K562 (cell line): ENCODE measurements around the gene TANC1. TPM values are rescaled to one million over a fixed set of nuclear protein-coding genes. Genes with fewer than 3 reads are reported as not detected.
A peak's percentile ranks its signal among the peaks of the same experiment; 100 is the strongest.

Source experiments
- ATAC-seq: fragments of 200-7000 bp; cut with Tn5 transposase; 3 replicates; pipeline ENCODE4 v1.9.1; 2020; ENCODE audit warnings: moderate library complexity
- BruUV-seq: library from RNA; stranded (reverse); fragments of 400-500 nt; replicated peaks from 2 replicates; lab custom pipeline; 2021; lab: Mats Ljungman, UMichigan
- CTCF ChIA-PET: fragments of 300-600 bp; formaldehyde crosslinking; extraction: SDS; loops from one replicate; lab custom pipeline; 2021; ENCODE audit warnings: low intra/inter-chr PET ratio; lab: Yijun Ruan, JAX
- POLR2A ChIA-PET: fragments of 300-600, 350-650 bp; sonication (Branson Sonifier 250); formaldehyde crosslinking; extraction: SDS; loops from one replicate; lab custom pipeline; 2021; ENCODE audit warnings: antibody characterized with exemption, inconsistent platforms; lab: Yijun Ruan, JAX
- DNase-seq, 4 experiments: peaks; one replicate each; pipeline versions ENCODE4 v3.0.0 to v3.0.0-alpha.2; 2011 to 2018; ENCODE audit warnings: low spot score in 3 of 4, mixed read lengths in 3 of 4; ENCODE audit errors: extremely low read depth in 1 of 4
- FAIRE-seq: peaks from 2 replicates; lab custom pipeline; 2011; peaks lifted over from hg19 to GRCh38; lab: Jason Lieb, UNC
- H2AFZ ChIP-seq: 2 replicates; pipeline ENCODE4 v1.6.0; 2011; ENCODE audit warnings: low read depth, low read length, control low read depth, inconsistent platforms
- H3K27ac ChIP-seq: fragments of 200-600 bp; 3 replicates; pipeline ENCODE4 v1.8.0; 2011; ENCODE audit warnings: low read depth, mild to moderate bottlenecking, control low read depth, inconsistent platforms, low read length, moderate library complexity, mixed read lengths; ENCODE audit errors: extremely low read depth
- H3K27me3 ChIP-seq, 2 experiments: fragments of 300-600 bp in 1 of 2; 2 replicates in 1 of 2; 3 replicates in 1 of 2; pipeline versions ENCODE4 v1.6.0 to v1.8.0; 2011; ENCODE audit warnings: inconsistent platforms in 2 of 2, low read length in 2 of 2, mild to moderate bottlenecking in 1 of 2, mixed read lengths in 1 of 2, moderate library complexity in 1 of 2; ENCODE audit not compliant: control insufficient read depth in 2 of 2, insufficient read depth in 2 of 2
- H3K36me3 ChIP-seq: fragments of 300-600 bp; 3 replicates; pipeline ENCODE4 v1.8.0; 2011; ENCODE audit warnings: mild to moderate bottlenecking, low read length, inconsistent platforms; ENCODE audit not compliant: control insufficient read depth, insufficient read depth
- H3K4me1 ChIP-seq, 2 experiments: fragments of 200-600 bp in 1 of 2; replicated peaks in 1 of 2; 2 replicates in 1 of 2; 3 replicates in 1 of 2; pipeline versions ENCODE4 v1.5.1 to v1.8.0; 2011; ENCODE audit warnings: inconsistent platforms in 2 of 2, low read length in 2 of 2, mild to moderate bottlenecking in 1 of 2, mixed read lengths in 1 of 2, moderate library complexity in 1 of 2; ENCODE audit not compliant: control insufficient read depth in 2 of 2, insufficient read depth in 2 of 2
- H3K4me2 ChIP-seq: 2 replicates; pipeline ENCODE4 v1.6.1; 2011; ENCODE audit warnings: low read length, control low read depth, inconsistent platforms, mixed read lengths; ENCODE audit not compliant: insufficient read depth
- H3K4me3 ChIP-seq: fragments of 200-600 bp; sonication (generic), shearing (Covaris generic); 2 replicates; pipeline ENCODE4 v1.5.1; 2016; ENCODE audit warnings: control low read depth, inconsistent platforms
- H3K79me2 ChIP-seq: fragments of 200-600 bp; 3 replicates; pipeline ENCODE4 v1.8.0; 2011; ENCODE audit warnings: low read length, inconsistent platforms; ENCODE audit not compliant: control insufficient read depth, insufficient read depth
- H3K9ac ChIP-seq, 2 experiments: 2 replicates each; pipeline versions ENCODE4 v1.6.0 to v1.6.1; 2011; ENCODE audit warnings: low read depth in 2 of 2, low read length in 2 of 2, control low read depth in 1 of 2, inconsistent platforms in 1 of 2, mild to moderate bottlenecking in 1 of 2, mixed read lengths in 1 of 2; ENCODE audit not compliant: insufficient read depth in 1 of 2
- H3K9me1 ChIP-seq: one replicate; pipeline ENCODE4 v1.6.0; 2011; ENCODE audit warnings: inconsistent platforms, mild to moderate bottlenecking, low read length, moderate library complexity; ENCODE audit not compliant: control insufficient read depth, insufficient read depth
- H3K9me3 ChIP-seq: replicated peaks from 2 replicates; pipeline ENCODE4 v1.5.1; 2011; ENCODE audit warnings: low read depth, low read length, inconsistent platforms; ENCODE audit not compliant: control insufficient read depth, insufficient read depth
- H4K20me1 ChIP-seq: replicated peaks from 2 replicates; pipeline ENCODE4 v1.6.1; 2011; ENCODE audit warnings: low read length, inconsistent platforms, mixed read lengths; ENCODE audit not compliant: control insufficient read depth, insufficient read depth
- BACH1 ChIP-seq: fragments of 200-800 bp; sonication (Bioruptor generic); IDR thresholded peaks from 2 replicates; pipeline ENCODE4 v1.6.1; 2016; ENCODE audit warnings: missing genetic modification characterization, missing compliant biosample characterization
- CBFB ChIP-seq: sonication (generic); formaldehyde crosslinking; IDR thresholded peaks from 2 replicates; pipeline ENCODE4 v1.4.0; 2020; ENCODE audit warnings: mild to moderate bottlenecking, missing genetic modification reagents
- CEBPB ChIP-seq: fragments of 450-650 bp; IDR thresholded peaks from 2 replicates; pipeline ENCODE4 v1.6.1; 2016; ENCODE audit warnings: missing genetic modification characterization, missing compliant biosample characterization
- CEBPG ChIP-seq, 3 experiments: fragments of 200-800 bp in 1 of 3; sonication (Bioruptor generic) in 1 of 3; sonication (generic) in 1 of 3; formaldehyde crosslinking in 1 of 3; IDR thresholded peaks in 2 of 3; conservative IDR thresholded peaks in 1 of 3; 2 replicates each; pipeline versions ENCODE4 v1.6.1 to v1.8.0; 2016 to 2022; ENCODE audit warnings: missing compliant biosample characterization in 2 of 3, missing genetic modification characterization in 2 of 3, mild to moderate bottlenecking in 1 of 3, missing genetic modification reagents in 1 of 3
- FOXM1 ChIP-seq, 2 experiments: fragments of 450-650 bp in 1 of 2; sonication (generic) in 1 of 2; formaldehyde crosslinking in 1 of 2; IDR thresholded peaks; 2 replicates each; pipeline versions ENCODE4 v1.6.1 to v1.9.0; 2017 to 2022; ENCODE audit warnings: low read depth in 2 of 2, mild to moderate bottlenecking in 2 of 2, missing genetic modification reagents in 1 of 2, moderate library complexity in 1 of 2
- KLF13 ChIP-seq: fragments of 450-650 bp; IDR thresholded peaks from 2 replicates; pipeline ENCODE4 v1.6.1; 2016; ENCODE audit warnings: missing genetic modification characterization, low read depth, mild to moderate bottlenecking, missing compliant biosample characterization, moderate library complexity, borderline replicate concordance
- REST ChIP-seq, 2 experiments: fragments of 450-650 bp; formaldehyde crosslinking in 1 of 2; IDR thresholded peaks; 2 replicates each; pipeline versions ENCODE4 v1.4.0 to v1.6.1; 2014 to 2020; ENCODE audit warnings: mild to moderate bottlenecking in 2 of 2, borderline replicate concordance in 1 of 2, low read depth in 1 of 2
- SAFB2 ChIP-seq: fragments of 200-400 bp; formaldehyde crosslinking; IDR thresholded peaks from 2 replicates; pipeline ENCODE4 v1.6.1; 2018; ENCODE audit warnings: borderline replicate concordance, low read length, low read depth, moderate library complexity; ENCODE audit not compliant: severe bottlenecking
- SRSF7 ChIP-seq: fragments of 200-400 bp; formaldehyde crosslinking; optimal IDR thresholded peaks from 2 replicates; pipeline ENCODE3; 2017; ENCODE audit warnings: mild to moderate bottlenecking, low read depth, low read length
- WGBS: fragments of 100-300 bp; shearing (Covaris generic); methylation state at CpG from one replicate; pipeline ENCODE4 v1.1.6; 2016; ENCODE audit warnings: low coverage, mixed read lengths; ENCODE audit not compliant: insufficient coverage; ENCODE audit errors: missing lambda C conversion rate; 5-methylcytosine and 5-hydroxymethylcytosine counted together
- in situ Hi-C: fragments of 300-500 bp; cut with MboI; formaldehyde crosslinking; loops from 4 replicates; pipeline ENCODE4 v1.15.0; 2018; ENCODE audit warnings: inconsistent platforms, mixed read lengths
- intact Hi-C: fragments of 100-400 bp; cut with micrococcal nuclease; formaldehyde crosslinking; loops from 2 replicates; pipeline ENCODE4 v1.14.2; 2022
- polyA plus RNA-seq, 8 experiments: library from polyadenylated mRNA; depleted of rRNA in 4 of 8; stranded (reverse) in 5 of 8; unstranded in 3 of 8; fragments of >200 nt; fragmentation: Nextera tagmentation in 2 of 8; fragmentation: Illumina TruSeq in 1 of 8; extraction: Ambion mirVana in 2 of 8; extraction: Trizol in 1 of 8; gene quantifications; 2 replicates each; pipeline versions ENCODE4 v1.2.1 to v1.2.3, GENCODE V29; 2011 to 2014; ENCODE audit warnings: inconsistent platforms in 1 of 8, missing spikeins in 1 of 8
- total RNA-seq, 7 experiments: library from RNA; depleted of rRNA in 6 of 7; stranded (reverse); fragments of >200 nt in 6 of 7; fragmentation: Illumina TruSeq in 2 of 7; extraction: Trizol in 2 of 7; gene quantifications; 2 replicates each; pipeline versions ENCODE4 v1.2.1 to v1.2.3, GENCODE V29; 2011 to 2021; ENCODE audit warnings: low replicate concordance in 1 of 7

TANC1 gene
- total and polyA plus RNA-seq, 9 of the 15 experiments (the other 6 are each of a cell fraction or from before 2014, with no cell fraction given), result under 0.01 to 0.20 (median 0.07) TPM; not detected in 1

GRCh38 chr2:159151198-159152127 is 183.0 kb downstream of the TANC1 start:
- no peak overlapping the region for H3K9ac ChIP-seq
- H3K4me1 ChIP-seq, result peaks cover 8 to 12% of the 10 kb centered on the region in 2 experiments; a peak in 4 of 5 replicates
- H3K36me3 ChIP-seq, result no peaks in the 10 kb centered on the region
- no peak overlapping the region for H3K4me2 ChIP-seq
- in situ Hi-C loops (no loop called here), intact Hi-C loops (no loop called here)
- no TSS peak for BruUV-seq
- 19% methylated on average over 5 of the region's 5 CpGs for WGBS
- H3K9me1 ChIP-seq, result no peaks in the 10 kb centered on the region
- no peak overlapping the region for H3K4me3 ChIP-seq
- POLR2A ChIA-PET, result interaction anchor here (0.6 to 7.5 kb wide), 11 partner anchors 11 to 305 kb away, joined by 3 to 48 read pairs (median 4); no protein-coding TSS in a partner anchor
- no peak for ATAC-seq
- H2AFZ ChIP-seq, result no peak overlapping the region
- no peaks in the 10 kb centered on the region for H3K79me2 ChIP-seq
- H3K27me3 ChIP-seq, result peaks cover 25 to 49% of the 10 kb centered on the region in 2 experiments; a peak in 4 of 5 replicates
- CTCF ChIA-PET, result interaction anchor here (0.6 to 0.7 kb wide), 2 partner anchors 25 to 203 kb away, joined by 6 to 7 read pairs; no protein-coding TSS in a partner anchor
- no peaks in the 10 kb centered on the region for H4K20me1 ChIP-seq
- DNase-seq, result no peak
- no peak for FAIRE-seq
- no peaks in the 10 kb centered on the region for H3K9me3 ChIP-seq
- no peak overlapping the region for H3K27ac ChIP-seq
- 0 out of 2 replicates have a peak, but pooled peaks have one; percentile 26 for TF ChIP-seq BACH1 (tag)
- TF ChIP-seq SRSF7, result no peak
- no peak for TF ChIP-seq CEBPG (CRISPR knock-in tag; IDR thresholded peaks at IDR 0.05)
- peak; percentile 49 to 80; a peak in 3 of 4 replicates for TF ChIP-seq CEBPG (tag; conservative IDR thresholded peaks at IDR 0.05 in 1 of 2, IDR thresholded peaks at IDR 0.05 in 1 of 2)
- TF ChIP-seq CEBPB (tag), result peak; percentile 69
- no peak for TF ChIP-seq SAFB2
- TF ChIP-seq CBFB (CRISPR knock-in tag), result no peak
- TF ChIP-seq FOXM1 (IDR thresholded peaks at IDR 0.05; ENCODE audit: low read depth), result no peak
- TF ChIP-seq FOXM1 (CRISPR knock-in tag; IDR thresholded peaks at IDR 0.05; ENCODE audit: low read depth), result no peak
- no peak for TF ChIP-seq KLF13 (tag)
- no peak for TF ChIP-seq REST (IDR thresholded peaks at IDR 0.05; ENCODE audit: borderline replicate concordance)
- TF ChIP-seq REST (CRISPR knock-in tag; IDR thresholded peaks at IDR 0.05; ENCODE audit: low read depth), result no peak
